Prostate gland (tissue), 2 donors: ENCODE data around the gene TCF7L2. TPM values are rescaled to one million over a fixed set of nuclear protein-coding genes. Genes with fewer than 3 reads are reported as not detected.

Experiments used
- DNase-seq: peaks from one replicate; pipeline ENCODE4 v3.0.0-alpha.2; 2019; ENCODE audit warnings: low spot score
- H3K27ac ChIP-seq, 2 donors: fragments of 200-600 bp; sonication (generic); 2 replicates each; pipeline ENCODE4 v1.5.1; 2017 to 2019
- H3K27me3 ChIP-seq: fragments of 200-600 bp; sonication (generic); replicated peaks from 2 replicates; pipeline ENCODE4 v1.5.1; 2019; ENCODE audit not compliant: insufficient read depth
- H3K36me3 ChIP-seq, 2 donors: fragments of 200-600 bp; sonication (generic); 1 replicate in 1 of 2; 2 replicates in 1 of 2; pipeline versions ENCODE4 v1.5.1 to v1.8.1; 2017 to 2019
- H3K4me1 ChIP-seq: fragments of 200-600 bp; sonication (generic); replicated peaks from 2 replicates; pipeline ENCODE4 v1.5.1; 2019
- H3K4me3 ChIP-seq, 2 donors: fragments of 200-600 bp; sonication (generic); 2 replicates each; pipeline ENCODE4 v1.5.1; 2017 to 2019
- H3K9me3 ChIP-seq: fragments of 200-600 bp; sonication (generic); 2 replicates; pipeline ENCODE4 v1.5.1; 2017
- POLR2A ChIP-seq: fragments of 450-650 bp; IDR thresholded peaks from one replicate; pipeline ENCODE4 v1.6.1; 2016; ENCODE audit warnings: antibody characterized with exemption, mild to moderate bottlenecking
- POLR2AphosphoS5 ChIP-seq: sonication (generic); formaldehyde crosslinking; IDR thresholded peaks from one replicate; pipeline ENCODE4 v1.6.1; 2017; ENCODE audit warnings: antibody characterized with exemption
- WGBS: methylation state at CpG from one replicate; pipeline ENCODE4 v1.1.5; 2018; 5-methylcytosine and 5-hydroxymethylcytosine counted together
- intact Hi-C: fragments of 100-400 bp; cut with DNase I; formaldehyde crosslinking; loops from one replicate; pipeline ENCODE4 v1.14.2; 2022
- total RNA-seq, 2 donors: library from RNA; depleted of rRNA; stranded (reverse); fragments of >200 nt; gene quantifications; one replicate each; pipeline ENCODE4 v1.1.0, GENCODE V29; 2016
- TF ChIP-seq, protein P1 (sequence below), 4 experiments: fragments of 200-600 bp in 2 of 4; fragments of 450-650 bp in 2 of 4; sonication (generic) in 2 of 4; IDR thresholded peaks; 1 replicate in 3 of 4; 2 replicates in 1 of 4; pipeline ENCODE4 v1.5.1; 2016 to 2019; ENCODE audit warnings: antibody characterized with exemption in 4 of 4, mild to moderate bottlenecking in 2 of 4, moderate library complexity in 2 of 4

TCF7L2 gene
- total RNA-seq, 2 donors from 2014 or later = 9.8 to 29.8 TPM

DNA sequence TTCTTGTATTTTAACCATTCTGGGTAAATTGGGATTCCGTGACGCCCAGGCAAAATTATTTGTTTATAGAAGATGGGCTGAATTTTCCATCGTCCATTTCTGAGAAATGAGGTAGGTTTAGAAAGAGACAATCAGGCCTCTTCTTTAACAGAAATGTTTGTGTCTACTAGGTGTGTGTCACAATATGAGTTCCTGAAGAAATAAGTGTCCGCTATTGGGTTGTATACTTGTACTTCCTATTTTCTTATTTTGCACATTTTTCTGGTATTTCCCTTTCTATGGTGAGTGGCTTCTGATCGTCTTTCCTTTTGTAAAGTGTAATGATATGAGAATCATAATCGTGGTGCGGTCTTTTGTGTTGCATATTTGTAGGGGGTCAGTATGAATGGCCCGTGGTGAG is 83.9 kb downstream of the TCF7L2 start:
- no peaks in the 10 kb centered on the region for H3K9me3 ChIP-seq
- TF ChIP-seq, protein P1, sequence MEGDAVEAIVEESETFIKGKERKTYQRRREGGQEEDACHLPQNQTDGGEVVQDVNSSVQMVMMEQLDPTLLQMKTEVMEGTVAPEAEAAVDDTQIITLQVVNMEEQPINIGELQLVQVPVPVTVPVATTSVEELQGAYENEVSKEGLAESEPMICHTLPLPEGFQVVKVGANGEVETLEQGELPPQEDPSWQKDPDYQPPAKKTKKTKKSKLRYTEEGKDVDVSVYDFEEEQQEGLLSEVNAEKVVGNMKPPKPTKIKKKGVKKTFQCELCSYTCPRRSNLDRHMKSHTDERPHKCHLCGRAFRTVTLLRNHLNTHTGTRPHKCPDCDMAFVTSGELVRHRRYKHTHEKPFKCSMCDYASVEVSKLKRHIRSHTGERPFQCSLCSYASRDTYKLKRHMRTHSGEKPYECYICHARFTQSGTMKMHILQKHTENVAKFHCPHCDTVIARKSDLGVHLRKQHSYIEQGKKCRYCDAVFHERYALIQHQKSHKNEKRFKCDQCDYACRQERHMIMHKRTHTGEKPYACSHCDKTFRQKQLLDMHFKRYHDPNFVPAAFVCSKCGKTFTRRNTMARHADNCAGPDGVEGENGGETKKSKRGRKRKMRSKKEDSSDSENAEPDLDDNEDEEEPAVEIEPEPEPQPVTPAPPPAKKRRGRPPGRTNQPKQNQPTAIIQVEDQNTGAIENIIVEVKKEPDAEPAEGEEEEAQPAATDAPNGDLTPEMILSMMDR (IDR thresholded peaks at IDR 0.05) = no peak
- no peak for TF ChIP-seq POLR2AphosphoS5
- TF ChIP-seq POLR2A = no peak
- no peak overlapping the region for H3K27ac ChIP-seq
- H3K4me1 ChIP-seq = no peaks in the 10 kb centered on the region
- intact Hi-C loops = no loop called here
- DNase-seq = no peak
- WGBS = 95% methylated on average over 8 of the region's 8 CpGs
- H3K36me3 ChIP-seq = no peaks in the 10 kb centered on the region
- no peak overlapping the region for H3K4me3 ChIP-seq
- H3K27me3 ChIP-seq = no peaks in the 10 kb centered on the region

DNA sequence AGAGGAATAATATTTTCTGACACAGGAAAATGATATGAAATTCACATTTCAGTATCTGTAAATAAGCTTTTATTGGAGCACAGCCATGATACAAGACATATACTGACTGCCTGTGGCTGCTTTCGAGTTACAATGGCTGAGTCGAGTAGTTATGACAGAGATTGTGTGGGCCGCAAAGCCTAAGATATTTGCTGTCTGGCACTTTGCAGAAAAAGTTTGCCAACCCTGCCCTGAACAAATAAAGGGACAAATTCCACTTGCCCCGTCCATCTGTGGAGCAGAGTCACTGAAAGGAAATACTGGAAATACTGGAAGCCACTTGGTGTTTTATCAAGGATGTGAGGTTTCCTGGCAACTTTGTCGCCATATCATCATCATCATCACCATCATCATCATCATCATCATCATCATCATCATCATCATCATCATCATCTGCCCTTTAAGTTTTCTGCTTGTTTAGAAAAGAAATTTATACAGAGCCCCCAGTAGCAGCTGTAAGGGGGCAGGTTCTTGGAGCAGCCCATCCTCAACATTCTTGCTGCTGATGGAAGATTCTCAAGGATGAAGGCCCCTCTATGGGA is 85.8 kb downstream of the TCF7L2 start:
- Histone ChIP-seq H3K27me3 (no peaks in the 10 kb centered on the region), H3K9me3 (no peaks in the 10 kb centered on the region), H3K27ac (no peak overlapping the region), H3K4me3 (no peak overlapping the region), H3K4me1 (no peaks in the 10 kb centered on the region), H3K36me3 (no peaks in the 10 kb centered on the region)
- no peak for DNase-seq
- intact Hi-C loops = no loop called here
- TF ChIP-seq, protein P1 (IDR thresholded peaks at IDR 0.05) = no peak
- TF ChIP-seq POLR2AphosphoS5 = no peak
- TF ChIP-seq POLR2A = no peak
- WGBS = 46% methylated on average over 5 of the region's 5 CpGs

DNA sequence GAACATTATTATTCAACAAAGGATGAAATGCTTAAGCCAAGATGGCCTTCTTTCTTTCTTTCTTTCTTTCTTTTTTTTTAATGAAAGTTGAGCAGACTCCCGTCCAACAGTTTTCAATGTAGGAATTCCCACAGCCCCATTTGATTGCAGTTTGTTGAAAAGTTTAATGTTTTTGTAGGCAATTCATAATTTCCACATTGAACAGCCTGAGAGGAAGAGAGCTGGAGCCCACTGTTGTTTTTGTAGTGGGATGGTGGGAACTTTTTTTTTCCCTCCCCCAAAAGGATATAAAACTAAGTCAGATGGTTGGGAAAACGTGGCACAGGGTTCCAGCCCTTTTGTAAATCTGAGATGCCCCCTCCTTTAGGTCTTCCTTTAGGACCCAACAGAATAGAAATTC is 86.6 kb downstream of the TCF7L2 start:
- Histone ChIP-seq H3K27ac (no peak overlapping the region), H3K4me3 (no peak overlapping the region), H3K27me3 (no peaks in the 10 kb centered on the region), H3K9me3 (no peaks in the 10 kb centered on the region), H3K4me1 (no peaks in the 10 kb centered on the region), H3K36me3 (no peaks in the 10 kb centered on the region)
- intact Hi-C loops = no loop called here
- DNase-seq = no peak
- WGBS = 85% methylated on average over 2 of the region's 2 CpGs
- TF ChIP-seq POLR2AphosphoS5 = no peak
- TF ChIP-seq, protein P1 (IDR thresholded peaks at IDR 0.05) = no peak

DNA sequence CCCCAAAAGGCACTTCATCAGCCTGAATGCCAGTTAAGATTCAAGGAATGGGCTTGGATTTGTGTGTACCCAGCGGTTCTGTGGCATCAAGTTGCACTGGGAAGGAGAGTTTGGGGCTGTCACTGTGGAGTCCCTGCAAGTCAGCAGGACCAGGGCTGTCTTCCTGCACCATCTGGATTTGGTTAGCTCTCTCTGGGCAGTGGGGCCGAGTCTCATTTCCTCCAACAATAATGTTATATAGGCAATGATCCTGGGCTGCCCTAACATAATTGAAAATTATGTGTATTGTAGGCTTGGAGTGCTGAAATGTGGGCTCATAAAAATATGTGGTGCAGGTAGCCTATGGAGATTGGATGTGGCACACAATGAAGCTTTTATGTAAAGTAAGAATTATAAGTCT is 87.2 kb downstream of the TCF7L2 start:
- DNase-seq = no peak
- H3K4me1 ChIP-seq = no peaks in the 10 kb centered on the region
- H3K27ac ChIP-seq = no peak overlapping the region
- no peaks in the 10 kb centered on the region for H3K9me3 ChIP-seq
- intact Hi-C loops = no loop called here
- no peaks in the 10 kb centered on the region for H3K27me3 ChIP-seq
- WGBS = 90% methylated on average over 2 of the region's 2 CpGs
- H3K4me3 ChIP-seq = no peak overlapping the region
- no peaks in the 10 kb centered on the region for H3K36me3 ChIP-seq
- TF ChIP-seq, protein P1 (IDR thresholded peaks at IDR 0.05) = no peak
- TF ChIP-seq POLR2A (no peak), POLR2AphosphoS5 (no peak)

DNA sequence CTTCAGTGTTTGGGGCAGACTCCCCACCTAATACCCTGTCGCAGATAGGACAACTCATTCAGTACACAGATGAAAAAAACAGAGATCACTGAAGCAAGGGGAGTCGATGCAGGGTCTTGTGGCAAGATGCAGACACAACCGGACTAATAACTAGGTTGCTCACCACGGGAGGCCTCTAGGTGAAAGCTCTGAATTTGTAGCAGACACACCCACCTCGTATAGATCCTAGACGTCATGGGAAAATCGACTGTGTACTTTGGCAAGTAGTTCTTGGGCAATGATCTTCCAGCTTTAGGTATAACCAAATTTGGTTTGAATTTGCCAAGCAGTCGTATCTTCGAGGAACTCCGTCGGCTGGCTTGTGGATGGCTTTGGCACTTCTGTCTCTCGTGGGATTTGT is 88.1 kb downstream of the TCF7L2 start:
- Histone ChIP-seq H3K4me1 (no peaks in the 10 kb centered on the region), H3K9me3 (no peaks in the 10 kb centered on the region), H3K27ac (no peak overlapping the region), H3K4me3 (no peak overlapping the region), H3K36me3 (no peaks in the 10 kb centered on the region), H3K27me3 (no peaks in the 10 kb centered on the region)
- TF ChIP-seq, protein P1 (IDR thresholded peaks at IDR 0.05) = no peak
- TF ChIP-seq POLR2AphosphoS5 (no peak), POLR2A (no peak)
- intact Hi-C loops = no loop called here
- DNase-seq = no peak
- WGBS = 88% methylated on average over 12 of the region's 12 CpGs
